GM19452 (cell line): Measurements from ENCODE around the gene SLC38A1.

Source experiments
- ATAC-seq: cut with Tn5 transposase; IDR thresholded peaks from one replicate; pipeline ENCODE4 v1.9.1; 2021; ENCODE audit not compliant: unreplicated experiment

The SLC38A1 gene

DNA sequence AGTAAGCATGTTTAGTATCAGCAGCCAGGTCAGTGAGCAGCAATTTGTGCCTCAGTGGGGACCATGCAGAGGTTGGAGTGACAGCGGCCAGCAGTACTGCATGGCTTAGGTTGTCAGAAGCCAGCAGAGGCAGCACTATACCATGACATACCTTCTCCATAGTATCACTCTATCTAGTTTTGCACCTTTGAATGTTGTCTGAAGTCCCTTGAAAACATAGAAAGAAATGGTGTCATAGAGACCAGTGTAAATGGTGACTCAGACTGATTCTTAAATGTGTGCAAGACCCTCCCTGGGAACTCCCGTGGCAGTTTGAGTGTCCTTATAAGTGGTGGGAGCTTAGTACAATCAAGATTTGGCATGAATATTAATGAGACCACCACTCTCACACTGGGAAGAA, 124.4 kb downstream of the SLC38A1 start:
- ATAC-seq: no peak

DNA sequence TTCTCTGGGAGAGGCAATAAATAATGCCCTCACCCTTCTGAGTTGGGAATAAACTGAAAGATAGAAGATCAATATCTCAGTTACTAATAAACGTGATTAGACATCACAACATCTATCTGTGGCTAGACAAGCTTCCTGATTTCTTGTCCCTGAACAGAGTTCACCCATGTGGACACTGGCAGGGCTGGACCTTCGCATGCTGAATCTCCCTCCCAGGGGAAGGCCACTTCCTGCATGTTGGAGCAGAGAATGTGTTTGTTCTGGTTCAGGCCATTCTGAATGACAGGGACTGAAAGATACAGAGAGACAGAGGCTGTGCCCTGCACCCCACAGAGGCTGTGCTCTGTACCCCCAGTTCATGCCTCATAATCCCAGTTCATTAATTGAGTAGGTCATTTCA, 132.6 kb downstream of the SLC38A1 start:
- no peak for ATAC-seq

GRCh38 chr12:46135750-46136149, 133.1 kb downstream of the SLC38A1 start:
- ATAC-seq: no peak

- ATAC-seq: no peak
Observed at GRCh38 chr12:46134852-46135251, 134.0 kb downstream of the SLC38A1 start.

DNA sequence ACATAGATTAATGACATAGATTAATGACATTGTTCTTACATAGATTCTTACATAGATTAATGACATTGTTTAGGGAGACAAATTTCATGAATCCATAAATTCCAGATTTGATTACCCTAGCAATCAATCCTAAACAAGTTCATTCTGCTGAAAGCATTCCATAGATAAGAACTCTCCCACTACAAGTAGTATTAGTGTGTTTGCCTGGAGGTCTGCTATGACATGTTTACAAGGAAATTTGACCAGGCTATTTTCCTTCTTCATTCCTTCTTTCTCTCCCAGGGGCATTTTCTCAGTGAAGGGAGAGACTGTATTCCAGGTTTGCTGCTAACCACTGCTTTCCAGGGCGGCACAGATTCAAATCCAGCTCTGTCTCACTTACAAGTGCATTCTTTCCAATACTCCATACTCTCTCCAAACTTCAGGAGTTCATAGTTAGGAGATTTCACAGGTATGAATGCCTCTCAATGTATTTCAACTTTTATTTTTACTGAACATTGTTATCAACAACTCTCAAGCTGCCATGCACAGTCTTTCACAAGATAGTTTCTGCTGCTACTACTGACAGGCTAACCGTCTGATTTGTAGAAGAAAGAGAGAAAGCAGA, 134.5 kb downstream of the SLC38A1 start:
- ATAC-seq: no peak

- ATAC-seq: no peak
Observed at GRCh38 chr12:46133751-46134150, 135.1 kb downstream of the SLC38A1 start.
